Endodermal cell (in vitro differentiated cells): ENCODE results near the gene NF1. TPM values are rescaled to one million over a fixed set of nuclear protein-coding genes. Genes with fewer than 3 reads are reported as not detected.

Experiments used
- DNase-seq: peaks from one replicate; pipeline ENCODE4 v3.0.0-alpha.2; 2017
- H3K27ac ChIP-seq: 2 replicates; pipeline ENCODE4 v1.5.1; 2013; ENCODE audit warnings: mild to moderate bottlenecking, low read depth, low read length, moderate library complexity
- H3K27me3 ChIP-seq: 2 replicates; pipeline ENCODE4 v1.6.1; 2013; ENCODE audit warnings: mild to moderate bottlenecking, low read length, moderate library complexity; ENCODE audit not compliant: insufficient read depth, control insufficient read depth, poor library complexity, severe bottlenecking
- H3K36me3 ChIP-seq: 2 replicates; pipeline ENCODE4 v1.7.0; 2013; ENCODE audit warnings: mild to moderate bottlenecking, low read length, moderate library complexity; ENCODE audit not compliant: control insufficient read depth, insufficient read depth
- H3K4me1 ChIP-seq: one replicate; pipeline ENCODE4 v1.7.0; 2013; ENCODE audit warnings: low read length; ENCODE audit not compliant: control insufficient read depth, insufficient read depth
- H3K4me3 ChIP-seq: 2 replicates; pipeline ENCODE4 v1.5.1; 2013; ENCODE audit warnings: mild to moderate bottlenecking, low read length, moderate library complexity
- H3K9ac ChIP-seq: 2 replicates; pipeline ENCODE4 v1.6.1; 2013; ENCODE audit warnings: mild to moderate bottlenecking, low read length, moderate library complexity; ENCODE audit not compliant: poor library complexity, severe bottlenecking; ENCODE audit errors: extremely low read depth
- H3K9me3 ChIP-seq: 2 replicates; pipeline ENCODE4 v1.6.1; 2013; ENCODE audit warnings: mild to moderate bottlenecking, low read length, moderate library complexity; ENCODE audit not compliant: control insufficient read depth
- H3K27ac Mint-ChIP-seq: 2 replicates; pipeline ENCODE4 v1.8.0; 2020; ENCODE audit warnings: mixed read lengths
- H3K27me3 Mint-ChIP-seq: 2 replicates; pipeline ENCODE4 v1.8.0; 2021; ENCODE audit warnings: mild to moderate bottlenecking, mixed read lengths; ENCODE audit not compliant: insufficient read depth
- H3K36me3 Mint-ChIP-seq: 2 replicates; pipeline ENCODE4 v1.8.0; 2020; ENCODE audit warnings: low read depth, mixed read lengths
- H3K4me1 Mint-ChIP-seq: 2 replicates; pipeline ENCODE4 v1.8.0; 2020; ENCODE audit warnings: mixed read lengths
- H3K4me3 Mint-ChIP-seq: 2 replicates; pipeline ENCODE4 v1.8.0; 2020; ENCODE audit warnings: mild to moderate bottlenecking, moderate library complexity, mixed read lengths
- H3K9me3 Mint-ChIP-seq: 2 replicates; pipeline ENCODE4 v1.8.0; 2020; ENCODE audit warnings: mild to moderate bottlenecking, mixed read lengths
- WGBS, 2 experiments: methylation state at CpG; one replicate each; pipeline versions ENCODE4 v1.1.5 to v1.1.7; 2013; ENCODE audit warnings: missing lambda C conversion rate in 2 of 2, mixed read lengths in 1 of 2; ENCODE audit not compliant: insufficient coverage in 1 of 2, insufficient read length in 1 of 2; 5-methylcytosine and 5-hydroxymethylcytosine counted together
- total RNA-seq, 2 donors: library from RNA; stranded (reverse); fragmentation: NEBNext Ultra II Directional in 1 of 2; extraction: Animal tissue kit (Norgen Biotek cat#: 25700) in 1 of 2; gene quantifications; 2 replicates in 1 of 2; 3 replicates in 1 of 2; pipeline ENCODE4 v1.2.1, GENCODE V29; 2021
- TF ChIP-seq, protein P1 (sequence below): fragments of 200-600 bp; sonication (generic); conservative IDR thresholded peaks from 2 replicates; pipeline ENCODE4 v1.5.0; 2021; ENCODE audit warnings: antibody characterized with exemption, mild to moderate bottlenecking

NF1 gene
- total RNA-seq, 2 donors from 2014 or later: 61.9 to 69.3 TPM

- H3K4me1 ChIP-seq: no peaks in the 10 kb centered on the region
- no peak overlapping the region for H3K27ac ChIP-seq
- H3K9ac ChIP-seq: no peak overlapping the region
- H3K27ac Mint-ChIP-seq: no peak overlapping the region
- no peak overlapping the region for H3K4me3 Mint-ChIP-seq
- no peak overlapping the region for H3K4me3 ChIP-seq
- H3K4me1 Mint-ChIP-seq: peaks cover 10% of the 10 kb centered on the region
- TF ChIP-seq, protein P1, sequence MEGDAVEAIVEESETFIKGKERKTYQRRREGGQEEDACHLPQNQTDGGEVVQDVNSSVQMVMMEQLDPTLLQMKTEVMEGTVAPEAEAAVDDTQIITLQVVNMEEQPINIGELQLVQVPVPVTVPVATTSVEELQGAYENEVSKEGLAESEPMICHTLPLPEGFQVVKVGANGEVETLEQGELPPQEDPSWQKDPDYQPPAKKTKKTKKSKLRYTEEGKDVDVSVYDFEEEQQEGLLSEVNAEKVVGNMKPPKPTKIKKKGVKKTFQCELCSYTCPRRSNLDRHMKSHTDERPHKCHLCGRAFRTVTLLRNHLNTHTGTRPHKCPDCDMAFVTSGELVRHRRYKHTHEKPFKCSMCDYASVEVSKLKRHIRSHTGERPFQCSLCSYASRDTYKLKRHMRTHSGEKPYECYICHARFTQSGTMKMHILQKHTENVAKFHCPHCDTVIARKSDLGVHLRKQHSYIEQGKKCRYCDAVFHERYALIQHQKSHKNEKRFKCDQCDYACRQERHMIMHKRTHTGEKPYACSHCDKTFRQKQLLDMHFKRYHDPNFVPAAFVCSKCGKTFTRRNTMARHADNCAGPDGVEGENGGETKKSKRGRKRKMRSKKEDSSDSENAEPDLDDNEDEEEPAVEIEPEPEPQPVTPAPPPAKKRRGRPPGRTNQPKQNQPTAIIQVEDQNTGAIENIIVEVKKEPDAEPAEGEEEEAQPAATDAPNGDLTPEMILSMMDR: no peak
- H3K36me3 Mint-ChIP-seq: peaks cover 49% of the 10 kb centered on the region
- H3K9me3 ChIP-seq: no peaks in the 10 kb centered on the region
- DNase-seq: no peak
- 100% methylated on average over 1 of the region's 1 CpG; no CpG with 5 or more reads in 1 of the 2 experiments for WGBS, 2 experiments
- peaks cover 67% of the 10 kb centered on the region for H3K36me3 ChIP-seq
- no peaks in the 10 kb centered on the region for H3K27me3 ChIP-seq
- H3K9me3 Mint-ChIP-seq: no peaks in the 10 kb centered on the region
- no peaks in the 10 kb centered on the region for H3K27me3 Mint-ChIP-seq
Observed at GRCh38 chr17:31273516-31273915, 178.7 kb downstream of the NF1 start.

DNA sequence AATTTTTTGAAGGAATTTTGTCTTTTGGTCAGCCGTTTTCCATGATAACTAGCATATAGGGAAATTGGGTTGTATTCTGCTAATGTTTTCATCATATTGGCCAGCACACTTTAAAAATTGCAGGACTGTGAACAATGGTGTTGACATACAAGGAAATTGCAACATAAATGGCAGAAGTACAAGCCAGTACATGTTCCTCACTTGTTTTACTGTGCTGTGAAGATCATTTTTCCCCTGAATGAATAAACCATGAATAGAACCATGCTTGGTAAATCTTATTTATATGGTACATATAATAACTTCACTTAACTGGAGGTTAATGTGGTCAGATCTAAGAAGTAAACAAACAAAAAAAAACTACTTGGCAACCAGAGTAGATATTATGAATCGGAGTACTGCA, 179.5 kb downstream of the NF1 start:
- Mint-ChIP-seq H3K9me3 (no peaks in the 10 kb centered on the region), H3K27ac (no peak overlapping the region)

DNA sequence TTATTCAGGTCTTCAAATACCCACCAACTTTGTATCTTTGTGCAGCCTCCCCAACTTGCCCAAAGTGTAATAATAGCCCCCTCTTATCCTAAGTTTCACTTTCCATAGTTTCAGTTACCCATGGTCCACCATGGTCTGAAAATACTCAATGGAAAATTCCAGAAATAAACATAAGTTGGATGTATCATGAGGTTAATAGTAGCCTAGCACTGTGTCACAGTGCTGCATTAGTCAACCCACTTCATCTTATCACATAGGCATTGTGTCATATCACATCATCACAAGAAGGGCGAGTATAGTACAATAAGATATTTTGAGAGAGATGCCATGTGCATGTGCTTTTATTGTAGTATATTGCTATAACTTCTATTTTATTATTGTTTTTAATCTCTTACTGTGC, 180.3 kb downstream of the NF1 start:
- Histone ChIP-seq H3K36me3 (peaks cover 56% of the 10 kb centered on the region), H3K4me1 (no peaks in the 10 kb centered on the region), H3K27me3 (no peaks in the 10 kb centered on the region), H3K9ac (no peak overlapping the region), H3K27ac (no peak overlapping the region), H3K4me3 (no peak overlapping the region), H3K9me3 (no peaks in the 10 kb centered on the region)
- no peaks in the 10 kb centered on the region for H3K9me3 Mint-ChIP-seq
- no peak overlapping the region for H3K4me3 Mint-ChIP-seq
- no peak for DNase-seq
- H3K27ac Mint-ChIP-seq: no peak overlapping the region
- no peaks in the 10 kb centered on the region for H3K4me1 Mint-ChIP-seq
- no peaks in the 10 kb centered on the region for H3K27me3 Mint-ChIP-seq
- TF ChIP-seq, protein P1: no peak
- no CpG with 5 or more reads among the region's 1 CpG for WGBS, 2 experiments
- peaks cover 37% of the 10 kb centered on the region for H3K36me3 Mint-ChIP-seq

More for the DNA sequence above, 179.5 kb downstream of the NF1 start:
- H3K4me3 Mint-ChIP-seq: no peak overlapping the region
- H3K4me1 ChIP-seq: no peaks in the 10 kb centered on the region
- H3K9me3 ChIP-seq: no peaks in the 10 kb centered on the region
- no peak overlapping the region for H3K4me3 ChIP-seq
- H3K9ac ChIP-seq: no peak overlapping the region
- peaks cover 63% of the 10 kb centered on the region for H3K36me3 ChIP-seq
- TF ChIP-seq, protein P1: no peak
- DNase-seq: no peak
- H3K36me3 Mint-ChIP-seq: peaks cover 44% of the 10 kb centered on the region
- WGBS, 2 experiments: 83 to 100% methylated on average over 1 to 2 of the region's 2 CpGs
- H3K4me1 Mint-ChIP-seq: peaks cover 6% of the 10 kb centered on the region
- H3K27ac ChIP-seq: no peak overlapping the region
- H3K27me3 ChIP-seq: no peaks in the 10 kb centered on the region
- H3K27me3 Mint-ChIP-seq: no peaks in the 10 kb centered on the region
